GDM1 (cell line): ENCODE results near the gene EZH1.

Source experiments
- DNase-seq: peaks from one replicate; lab custom pipeline; 2025; lab: John Stamatoyannopoulos, UW

The EZH1 gene

GRCh38 chr17:42682722-42683403 lies 62.0 kb downstream of the EZH1 start:
- DNase-seq = no peak

GRCh38 chr17:42681976-42682721 lies 62.7 kb downstream of the EZH1 start, which contains the start of gene CNTNAP1:
CNTNAP1 (plus strand) TSS chr17:42682531; CDS start chr17:42682830, 299 bp downstream.
- no peak for DNase-seq

GRCh38 chr17:42680331-42680808 lies 64.5 kb downstream of the EZH1 start:
- no peak for DNase-seq

GRCh38 chr17:42679492-42680330 lies 65.1 kb downstream of the EZH1 start:
- DNase-seq = no peak

GRCh38 chr17:42678951-42679491 lies 65.8 kb downstream of the EZH1 start:
- no peak for DNase-seq

- DNase-seq = peak; percentile 49
Observed at GRCh38 chr17:42677921-42678781, 66.7 kb downstream of the EZH1 start.

GRCh38 chr17:42677012-42677857 lies 67.6 kb downstream of the EZH1 start:
- peak; percentile 99 for DNase-seq

- no peak for DNase-seq
Observed at GRCh38 chr17:42676424-42677011, 68.3 kb downstream of the EZH1 start, which contains the start of gene PLEKHH3. PLEKHH3 (minus strand) TSS chr17:42676994; CDS start chr17:42676563, 431 bp downstream.

- no peak for DNase-seq
Observed at GRCh38 chr17:42675965-42676423, 68.8 kb downstream of the EZH1 start.

GRCh38 chr17:42675348-42675964 lies 69.4 kb downstream of the EZH1 start:
- no peak for DNase-seq

GRCh38 chr17:42674755-42675347 lies 70.0 kb downstream of the EZH1 start:
- no peak for DNase-seq

- no peak for DNase-seq
Observed at GRCh38 chr17:42673885-42674754, 70.7 kb downstream of the EZH1 start.

GRCh38 chr17:42673266-42673884 lies 71.5 kb downstream of the EZH1 start:
- DNase-seq = no peak

GRCh38 chr17:42672038-42672437 lies 72.8 kb downstream of the EZH1 start:
- no peak for DNase-seq

GRCh38 chr17:42670789-42671657 lies 73.8 kb downstream of the EZH1 start:
- DNase-seq = no peak
